HL-60 (cell line): Measurements from ENCODE around the gene MSH2.

Experiments used
- DNase-seq, 2 experiments: peaks; one replicate each; pipeline ENCODE4 v3.0.0-alpha.2; 2010 to 2020; ENCODE audit warnings: low read depth in 1 of 2, low spot score in 1 of 2
- H3K27ac ChIP-seq: fragments of 250-450 bp; sonication (Bioruptor Pico); replicated peaks from 2 replicates; pipeline ENCODE4 v1.5.1; 2020; ENCODE audit warnings: mild to moderate bottlenecking, moderate library complexity
- H3K27me3 ChIP-seq: fragments of 250-450 bp; sonication (Bioruptor Pico); 2 replicates; pipeline ENCODE4 v1.5.1; 2021; ENCODE audit warnings: mild to moderate bottlenecking, moderate library complexity; ENCODE audit not compliant: insufficient read depth, poor library complexity, severe bottlenecking
- H3K4me3 ChIP-seq: replicated peaks from 2 replicates; pipeline ENCODE4 v1.5.1; 2011; ENCODE audit warnings: mild to moderate bottlenecking, control low read depth, low read length; ENCODE audit not compliant: insufficient read depth
- GABPA ChIP-seq: IDR thresholded peaks from 2 replicates; pipeline ENCODE4 v1.6.1; 2012; ENCODE audit warnings: low read depth
- POLR2AphosphoS5 ChIP-seq: IDR thresholded peaks from 2 replicates; pipeline ENCODE4 v1.6.1; 2012; ENCODE audit warnings: low read depth
- SPI1 ChIP-seq: IDR thresholded peaks from 2 replicates; pipeline ENCODE4 v1.6.1; 2012; ENCODE audit warnings: low read depth, mild to moderate bottlenecking, borderline replicate concordance
- long read RNA-seq: library from polyadenylated mRNA; unstranded; transcript quantifications from one replicate; pipeline ENCODE4 v2.0.0, GENCODE V29; 2020
- TF ChIP-seq, protein P1 (sequence below): IDR thresholded peaks from one replicate; pipeline ENCODE4 v1.5.1; 2011; ENCODE audit warnings: low read length, control low read depth, inconsistent platforms; ENCODE audit not compliant: insufficient read depth
- TF ChIP-seq, protein P2 (sequence below): IDR thresholded peaks from 2 replicates; pipeline ENCODE4 v1.6.1; 2012; ENCODE audit warnings: low read depth; ENCODE audit not compliant: insufficient replicate concordance

The MSH2 gene
- long read RNA-seq, transcript MSH2-201 (16 exons, 3,307 nt) = major isoform, 298 of 374 reads
- long read RNA-seq, partial matches to known transcripts = 40 of 374 reads
- long read RNA-seq, other reads (novel, unspliced or antisense) = 35 of 374 reads

DNA sequence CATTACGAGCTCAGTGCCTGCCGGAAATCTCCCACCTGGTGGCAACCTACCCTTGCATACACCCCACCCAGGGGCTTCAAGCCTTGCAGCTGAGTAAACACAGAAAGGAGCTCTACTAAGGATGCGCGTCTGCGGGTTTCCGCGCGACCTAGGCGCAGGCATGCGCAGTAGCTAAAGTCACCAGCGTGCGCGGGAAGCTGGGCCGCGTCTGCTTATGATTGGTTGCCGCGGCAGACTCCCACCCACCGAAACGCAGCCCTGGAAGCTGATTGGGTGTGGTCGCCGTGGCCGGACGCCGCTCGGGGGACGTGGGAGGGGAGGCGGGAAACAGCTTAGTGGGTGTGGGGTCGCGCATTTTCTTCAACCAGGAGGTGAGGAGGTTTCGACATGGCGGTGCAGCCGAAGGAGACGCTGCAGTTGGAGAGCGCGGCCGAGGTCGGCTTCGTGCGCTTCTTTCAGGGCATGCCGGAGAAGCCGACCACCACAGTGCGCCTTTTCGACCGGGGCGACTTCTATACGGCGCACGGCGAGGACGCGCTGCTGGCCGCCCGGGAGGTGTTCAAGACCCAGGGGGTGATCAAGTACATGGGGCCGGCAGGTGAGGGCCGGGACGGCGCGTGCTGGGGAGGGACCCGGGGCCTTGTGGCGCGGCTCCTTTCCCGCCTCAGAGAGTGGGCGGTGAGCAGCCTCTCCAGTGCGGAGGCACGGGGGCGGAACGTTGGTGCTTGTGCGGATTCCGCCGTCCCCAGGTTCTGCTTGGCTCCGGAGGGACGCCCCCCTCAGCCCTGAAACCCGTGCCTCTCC is at the start of gene MSH2:
Gene MSH2 (plus strand): TSS at position 352 of the 804 bp plus-strand sequence. CDS start 36 bp downstream, at position 388.
- Histone ChIP-seq H3K4me3 (peak within 1 kb of the TSS; percentile 86), H3K27ac (peak within 1 kb of the TSS; percentile 97), H3K27me3 (no peaks in the 10 kb centered on the region)
- peak; percentile 89 for TF ChIP-seq POLR2AphosphoS5
- TF ChIP-seq, protein P1, sequence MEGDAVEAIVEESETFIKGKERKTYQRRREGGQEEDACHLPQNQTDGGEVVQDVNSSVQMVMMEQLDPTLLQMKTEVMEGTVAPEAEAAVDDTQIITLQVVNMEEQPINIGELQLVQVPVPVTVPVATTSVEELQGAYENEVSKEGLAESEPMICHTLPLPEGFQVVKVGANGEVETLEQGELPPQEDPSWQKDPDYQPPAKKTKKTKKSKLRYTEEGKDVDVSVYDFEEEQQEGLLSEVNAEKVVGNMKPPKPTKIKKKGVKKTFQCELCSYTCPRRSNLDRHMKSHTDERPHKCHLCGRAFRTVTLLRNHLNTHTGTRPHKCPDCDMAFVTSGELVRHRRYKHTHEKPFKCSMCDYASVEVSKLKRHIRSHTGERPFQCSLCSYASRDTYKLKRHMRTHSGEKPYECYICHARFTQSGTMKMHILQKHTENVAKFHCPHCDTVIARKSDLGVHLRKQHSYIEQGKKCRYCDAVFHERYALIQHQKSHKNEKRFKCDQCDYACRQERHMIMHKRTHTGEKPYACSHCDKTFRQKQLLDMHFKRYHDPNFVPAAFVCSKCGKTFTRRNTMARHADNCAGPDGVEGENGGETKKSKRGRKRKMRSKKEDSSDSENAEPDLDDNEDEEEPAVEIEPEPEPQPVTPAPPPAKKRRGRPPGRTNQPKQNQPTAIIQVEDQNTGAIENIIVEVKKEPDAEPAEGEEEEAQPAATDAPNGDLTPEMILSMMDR = no peak
- peak; percentile 91 to 95 for DNase-seq

GRCh38 chr2:47354013-47354847 is 48.7 kb upstream of the MSH2 start:
- H3K4me3 ChIP-seq = no peak overlapping the region
- no peak overlapping the region for H3K27ac ChIP-seq
- TF ChIP-seq POLR2AphosphoS5 = no peak
- TF ChIP-seq, protein P1 = no peak
- TF ChIP-seq, protein P2, sequence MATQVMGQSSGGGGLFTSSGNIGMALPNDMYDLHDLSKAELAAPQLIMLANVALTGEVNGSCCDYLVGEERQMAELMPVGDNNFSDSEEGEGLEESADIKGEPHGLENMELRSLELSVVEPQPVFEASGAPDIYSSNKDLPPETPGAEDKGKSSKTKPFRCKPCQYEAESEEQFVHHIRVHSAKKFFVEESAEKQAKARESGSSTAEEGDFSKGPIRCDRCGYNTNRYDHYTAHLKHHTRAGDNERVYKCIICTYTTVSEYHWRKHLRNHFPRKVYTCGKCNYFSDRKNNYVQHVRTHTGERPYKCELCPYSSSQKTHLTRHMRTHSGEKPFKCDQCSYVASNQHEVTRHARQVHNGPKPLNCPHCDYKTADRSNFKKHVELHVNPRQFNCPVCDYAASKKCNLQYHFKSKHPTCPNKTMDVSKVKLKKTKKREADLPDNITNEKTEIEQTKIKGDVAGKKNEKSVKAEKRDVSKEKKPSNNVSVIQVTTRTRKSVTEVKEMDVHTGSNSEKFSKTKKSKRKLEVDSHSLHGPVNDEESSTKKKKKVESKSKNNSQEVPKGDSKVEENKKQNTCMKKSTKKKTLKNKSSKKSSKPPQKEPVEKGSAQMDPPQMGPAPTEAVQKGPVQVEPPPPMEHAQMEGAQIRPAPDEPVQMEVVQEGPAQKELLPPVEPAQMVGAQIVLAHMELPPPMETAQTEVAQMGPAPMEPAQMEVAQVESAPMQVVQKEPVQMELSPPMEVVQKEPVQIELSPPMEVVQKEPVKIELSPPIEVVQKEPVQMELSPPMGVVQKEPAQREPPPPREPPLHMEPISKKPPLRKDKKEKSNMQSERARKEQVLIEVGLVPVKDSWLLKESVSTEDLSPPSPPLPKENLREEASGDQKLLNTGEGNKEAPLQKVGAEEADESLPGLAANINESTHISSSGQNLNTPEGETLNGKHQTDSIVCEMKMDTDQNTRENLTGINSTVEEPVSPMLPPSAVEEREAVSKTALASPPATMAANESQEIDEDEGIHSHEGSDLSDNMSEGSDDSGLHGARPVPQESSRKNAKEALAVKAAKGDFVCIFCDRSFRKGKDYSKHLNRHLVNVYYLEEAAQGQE = no peak
- no peak for TF ChIP-seq SPI1
- no peak for TF ChIP-seq GABPA
- H3K27me3 ChIP-seq = no peaks in the 10 kb centered on the region
- no peak for DNase-seq

DNA sequence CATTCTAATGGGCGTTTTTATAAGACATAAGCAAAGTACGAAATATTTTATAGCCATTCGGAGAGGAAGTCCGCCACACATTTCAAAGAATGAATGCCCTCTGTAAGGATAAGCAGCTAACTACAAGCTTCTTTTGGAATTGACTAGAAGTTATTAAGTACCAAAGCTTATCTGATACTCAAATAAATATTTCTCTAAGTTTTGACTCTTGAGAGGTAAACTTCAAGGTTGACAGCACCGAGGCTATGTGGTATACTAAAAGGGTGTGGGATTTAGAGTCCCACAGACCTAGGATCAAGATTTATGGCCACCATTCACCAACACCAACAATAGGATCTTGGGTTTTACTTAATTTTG is 48.1 kb upstream of the MSH2 start:
- TF ChIP-seq, protein P2 = no peak
- no peak for TF ChIP-seq POLR2AphosphoS5
- TF ChIP-seq, protein P1 = no peak
- TF ChIP-seq GABPA = no peak
- TF ChIP-seq SPI1 = no peak
- H3K27ac ChIP-seq = no peak overlapping the region
- DNase-seq = no peak
- H3K27me3 ChIP-seq = no peaks in the 10 kb centered on the region
- H3K4me3 ChIP-seq = no peak overlapping the region
